ENCODE measurements around the gene ECHS1. TPM values are rescaled to one million over a fixed set of nuclear protein-coding genes. Genes with fewer than 3 reads are reported as not detected.

ECHS1 gene
- total RNA-seq, 1 experiment from 2014 or later = 37.3 TPM

DNA sequence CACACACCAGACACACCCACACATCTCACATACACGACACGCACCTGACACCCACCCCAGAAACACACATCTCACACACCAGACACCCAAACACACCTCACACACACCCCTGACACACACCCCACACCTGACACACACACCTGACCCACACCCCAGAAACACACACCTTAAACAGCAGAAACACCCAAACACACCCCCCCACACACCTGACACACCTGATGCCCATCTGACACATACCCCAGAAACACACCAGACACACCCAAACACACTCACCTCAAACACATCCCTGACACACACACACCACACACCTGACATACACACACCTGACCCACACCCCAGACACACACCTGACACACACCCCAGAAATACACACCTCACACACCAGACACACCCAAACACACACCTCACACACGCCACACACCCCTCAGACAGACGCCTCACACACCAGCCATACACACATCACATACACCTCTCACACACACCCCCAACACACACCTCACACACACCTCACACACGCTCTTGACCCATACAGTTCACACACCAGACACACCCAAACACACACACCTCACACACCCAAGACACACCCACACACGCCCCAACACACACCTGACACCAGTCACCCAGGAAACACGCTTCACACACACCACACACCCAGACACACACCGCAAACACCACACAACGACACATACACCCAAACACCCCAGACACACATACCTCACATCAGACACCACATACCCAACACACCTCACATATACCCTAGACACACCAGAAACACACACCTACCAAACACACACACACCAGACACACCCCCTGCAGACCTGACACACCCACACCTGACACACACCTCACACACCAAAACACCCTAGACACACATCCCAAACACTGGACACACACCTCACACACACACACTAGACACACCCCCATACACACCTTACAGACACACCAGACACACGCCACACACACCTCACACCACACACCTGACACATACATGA lies 34.8 kb downstream of the ECHS1 start:
- H3K79me2 ChIP-seq (ENCODE audit: low read length) = no peaks in the 10 kb centered on the region
- no peaks in the 10 kb centered on the region for H3K27me3 ChIP-seq (ENCODE audit: low read length)
- no peaks in the 10 kb centered on the region for H4K20me1 ChIP-seq (ENCODE audit: insufficient read depth, low read depth, low read length)
- no peaks in the 10 kb centered on the region for H3K9me2 ChIP-seq (replicated peaks; ENCODE audit: insufficient read depth, low read length)
- H3K9me3 ChIP-seq (ENCODE audit: low read length) = peaks cover 22% of the 10 kb centered on the region
- no peak overlapping the region for H3K9ac ChIP-seq (ENCODE audit: low read length)
- no peaks in the 10 kb centered on the region for H3K36me3 ChIP-seq (ENCODE audit: insufficient read depth, low read length)
- H3K27ac ChIP-seq (ENCODE audit: low read length) = no peak overlapping the region
- no peaks in the 10 kb centered on the region for H3K4me1 ChIP-seq (ENCODE audit: low read length)
- no peak overlapping the region for H3K4me2 ChIP-seq (ENCODE audit: low read depth, low read length, poor library complexity, severe bottlenecking)
- DNase-seq = no peak
- H3K4me3 ChIP-seq (ENCODE audit: low read length) = no peak overlapping the region
- no peak overlapping the region for H2AFZ ChIP-seq (ENCODE audit: low read length)

DNA sequence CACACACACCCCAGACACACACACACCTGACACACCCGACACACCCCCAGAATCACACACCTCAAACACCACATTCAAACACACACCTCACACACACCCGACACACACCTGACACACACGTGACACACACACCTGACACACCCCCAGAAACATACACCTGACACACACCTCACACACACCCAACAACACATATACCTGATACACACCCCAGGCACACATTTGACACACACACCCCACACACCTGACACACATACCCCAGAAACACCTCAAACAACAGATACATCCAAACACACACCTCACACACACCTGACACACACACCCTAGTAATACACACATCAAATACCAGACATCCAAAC lies 35.8 kb downstream of the ECHS1 start:
- no peaks in the 10 kb centered on the region for H3K9me2 ChIP-seq (replicated peaks; ENCODE audit: insufficient read depth, low read length)
- H3K36me3 ChIP-seq (ENCODE audit: insufficient read depth, low read length) = no peaks in the 10 kb centered on the region
- peaks cover 22% of the 10 kb centered on the region for H3K9me3 ChIP-seq (ENCODE audit: low read length)
- no peaks in the 10 kb centered on the region for H4K20me1 ChIP-seq (ENCODE audit: insufficient read depth, low read depth, low read length)
- no peaks in the 10 kb centered on the region for H3K4me1 ChIP-seq (ENCODE audit: low read length)
- no peaks in the 10 kb centered on the region for H3K79me2 ChIP-seq (ENCODE audit: low read length)
- no peak overlapping the region for H3K9ac ChIP-seq (ENCODE audit: low read length)
- no peak overlapping the region for H3K4me3 ChIP-seq (ENCODE audit: low read length)
- DNase-seq = no peak
- no peak overlapping the region for H2AFZ ChIP-seq (ENCODE audit: low read length)
- H3K4me2 ChIP-seq (ENCODE audit: low read depth, low read length, poor library complexity, severe bottlenecking) = no peak overlapping the region
- H3K27me3 ChIP-seq (ENCODE audit: low read length) = no peaks in the 10 kb centered on the region
- H3K27ac ChIP-seq (ENCODE audit: low read length) = no peak overlapping the region

DNA sequence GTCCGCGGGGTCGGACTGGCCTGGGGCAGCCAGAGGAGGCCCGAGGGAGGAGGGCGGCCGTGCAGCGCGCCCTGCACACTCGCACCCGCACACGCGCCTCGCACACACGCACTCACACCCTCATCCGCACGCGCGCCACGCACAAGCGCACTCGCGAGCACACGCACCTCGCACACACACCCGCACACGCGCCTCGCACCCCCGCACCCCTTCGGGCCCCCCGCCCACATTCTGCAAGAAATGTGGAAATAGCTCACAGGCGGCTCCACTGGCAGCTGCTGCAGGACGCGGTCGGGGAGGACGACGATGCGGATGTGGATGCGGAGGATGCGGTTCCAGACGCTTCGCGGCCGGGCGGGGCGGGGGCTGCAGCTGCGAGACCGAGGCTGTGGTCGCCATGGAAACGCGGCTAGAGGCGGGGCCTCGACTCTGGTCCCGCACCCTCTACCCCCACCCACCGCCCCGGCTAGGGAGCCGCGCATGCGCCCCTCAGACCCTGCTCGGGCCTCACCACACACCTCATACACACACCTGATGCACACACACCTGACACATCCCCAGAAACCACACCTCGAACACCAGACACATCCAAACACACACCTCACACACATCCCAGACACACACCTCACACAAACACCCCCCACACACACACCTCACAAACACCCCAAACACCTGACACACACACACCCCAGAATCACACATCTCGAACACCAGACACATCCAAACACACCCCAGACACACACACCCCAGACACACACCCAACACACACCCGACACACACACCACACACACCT lies 36.4 kb downstream of the ECHS1 start, which contains the start of gene CALY:
CALY (minus strand) TSS at position 320 of the 793 bp plus-strand sequence. CDS start 7,907 bp downstream, outside the sequence.
- Histone ChIP-seq H3K4me3 (ENCODE audit: low read length) (no peak within 1 kb of the TSS), H3K4me2 (ENCODE audit: low read depth, low read length, poor library complexity, severe bottlenecking) (no peak within 1 kb of the TSS), H3K27ac (ENCODE audit: low read length) (no peak within 1 kb of the TSS), H4K20me1 (ENCODE audit: insufficient read depth, low read depth, low read length) (no peaks in the 10 kb centered on the region), H3K79me2 (ENCODE audit: low read length) (no peaks in the 10 kb centered on the region), H3K4me1 (ENCODE audit: low read length) (no peaks in the 10 kb centered on the region), H3K9me2 (replicated peaks; ENCODE audit: insufficient read depth, low read length) (no peaks in the 10 kb centered on the region), H2AFZ (ENCODE audit: low read length) (no peak within 1 kb of the TSS), H3K36me3 (ENCODE audit: insufficient read depth, low read length) (no peaks in the 10 kb centered on the region), H3K9me3 (ENCODE audit: low read length) (peaks cover 22% of the 10 kb centered on the region), H3K27me3 (ENCODE audit: low read length) (no peaks in the 10 kb centered on the region), H3K9ac (ENCODE audit: low read length) (no peak within 1 kb of the TSS)
- DNase-seq = no peak

DNA sequence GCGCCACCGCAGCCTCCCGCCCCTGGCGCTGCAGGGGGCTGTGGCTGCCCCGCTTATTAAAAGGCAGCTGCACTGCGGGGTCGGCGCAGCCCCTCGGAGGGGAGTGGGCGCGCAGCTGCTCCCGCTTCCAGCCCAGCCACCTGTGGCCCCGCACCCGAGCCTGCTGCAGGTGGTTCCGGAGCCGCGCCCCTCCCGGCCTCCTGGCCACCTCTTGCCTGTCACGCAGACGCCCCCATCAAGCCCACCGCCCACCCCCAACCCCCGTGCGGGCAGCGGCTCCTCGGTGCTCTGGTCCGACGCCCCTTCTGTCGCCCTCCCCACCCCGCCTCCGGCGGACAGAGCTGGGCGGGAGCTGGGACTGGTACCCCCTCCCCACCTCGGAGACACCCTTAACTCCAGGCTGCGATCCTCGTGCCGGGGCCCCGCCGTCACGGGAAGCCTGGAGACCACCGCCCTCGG lies 37.0 kb downstream of the ECHS1 start:
- Histone ChIP-seq H3K9me3 (ENCODE audit: low read length) (peaks cover 22% of the 10 kb centered on the region), H3K4me3 (ENCODE audit: low read length) (no peak overlapping the region), H3K4me1 (ENCODE audit: low read length) (no peaks in the 10 kb centered on the region), H3K79me2 (ENCODE audit: low read length) (no peaks in the 10 kb centered on the region), H3K9me2 (replicated peaks; ENCODE audit: insufficient read depth, low read length) (no peaks in the 10 kb centered on the region), H4K20me1 (ENCODE audit: insufficient read depth, low read depth, low read length) (no peaks in the 10 kb centered on the region), H3K27ac (ENCODE audit: low read length) (no peak overlapping the region), H3K27me3 (ENCODE audit: low read length) (no peaks in the 10 kb centered on the region), H3K36me3 (ENCODE audit: insufficient read depth, low read length) (no peaks in the 10 kb centered on the region), H3K4me2 (ENCODE audit: low read depth, low read length, poor library complexity, severe bottlenecking) (no peak overlapping the region), H2AFZ (ENCODE audit: low read length) (no peak overlapping the region), H3K9ac (ENCODE audit: low read length) (no peak overlapping the region)
- DNase-seq = no peak

DNA sequence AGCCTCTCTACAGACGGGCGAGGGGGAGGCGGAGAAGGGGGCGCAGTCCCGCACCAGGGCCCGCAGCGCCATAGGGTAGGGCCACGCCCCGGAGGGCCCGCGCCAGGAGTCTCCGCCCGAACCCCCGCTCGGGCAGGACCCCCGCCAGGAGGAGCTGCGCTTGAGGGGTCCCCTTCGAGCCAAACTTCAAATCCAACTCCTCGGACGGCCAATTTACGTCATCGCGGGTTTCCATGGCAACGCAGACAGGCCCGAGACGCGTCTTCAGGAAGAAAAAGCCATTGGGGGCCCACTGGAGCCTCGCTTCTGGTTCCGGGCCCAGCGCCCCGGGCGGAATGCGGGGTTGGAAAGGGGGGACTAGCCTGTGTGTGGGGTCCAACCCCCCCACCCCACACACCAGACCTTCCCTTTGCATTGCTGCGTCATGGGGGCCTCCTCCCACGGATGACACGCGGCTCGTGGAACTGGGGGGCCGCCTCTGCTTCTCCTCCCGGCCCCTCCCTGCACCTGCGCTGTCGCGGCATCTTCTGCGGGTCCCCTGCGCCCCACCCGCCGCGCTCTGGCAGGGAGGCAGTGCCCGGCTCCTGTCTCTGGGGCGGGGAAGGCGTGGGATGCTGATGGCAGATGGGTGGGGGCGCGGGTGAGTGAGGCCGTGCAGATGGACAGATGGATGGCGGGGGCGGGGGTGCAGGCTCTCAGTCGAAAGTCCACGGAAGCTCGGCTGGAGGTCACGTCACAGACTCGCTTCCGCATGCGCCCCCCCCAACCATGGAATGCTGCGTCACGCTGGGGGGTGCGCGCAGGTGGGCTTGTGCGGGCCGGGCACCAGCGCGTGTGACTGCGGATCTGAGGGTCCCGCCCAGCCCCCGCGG lies 37.7 kb downstream of the ECHS1 start:
- no peaks in the 10 kb centered on the region for H3K9me2 ChIP-seq (replicated peaks; ENCODE audit: insufficient read depth, low read length)
- H3K27ac ChIP-seq (ENCODE audit: low read length) = no peak overlapping the region
- H3K4me2 ChIP-seq (ENCODE audit: low read depth, low read length, poor library complexity, severe bottlenecking) = no peak overlapping the region
- H3K27me3 ChIP-seq (ENCODE audit: low read length) = no peaks in the 10 kb centered on the region
- H3K4me3 ChIP-seq (ENCODE audit: low read length) = no peak overlapping the region
- no peak overlapping the region for H3K9ac ChIP-seq (ENCODE audit: low read length)
- peaks cover 22% of the 10 kb centered on the region for H3K9me3 ChIP-seq (ENCODE audit: low read length)
- H4K20me1 ChIP-seq (ENCODE audit: insufficient read depth, low read depth, low read length) = no peaks in the 10 kb centered on the region
- no peaks in the 10 kb centered on the region for H3K79me2 ChIP-seq (ENCODE audit: low read length)
- no peak overlapping the region for H2AFZ ChIP-seq (ENCODE audit: low read length)
- no peak for DNase-seq
- H3K36me3 ChIP-seq (ENCODE audit: insufficient read depth, low read length) = no peaks in the 10 kb centered on the region
- no peaks in the 10 kb centered on the region for H3K4me1 ChIP-seq (ENCODE audit: low read length)

DNA sequence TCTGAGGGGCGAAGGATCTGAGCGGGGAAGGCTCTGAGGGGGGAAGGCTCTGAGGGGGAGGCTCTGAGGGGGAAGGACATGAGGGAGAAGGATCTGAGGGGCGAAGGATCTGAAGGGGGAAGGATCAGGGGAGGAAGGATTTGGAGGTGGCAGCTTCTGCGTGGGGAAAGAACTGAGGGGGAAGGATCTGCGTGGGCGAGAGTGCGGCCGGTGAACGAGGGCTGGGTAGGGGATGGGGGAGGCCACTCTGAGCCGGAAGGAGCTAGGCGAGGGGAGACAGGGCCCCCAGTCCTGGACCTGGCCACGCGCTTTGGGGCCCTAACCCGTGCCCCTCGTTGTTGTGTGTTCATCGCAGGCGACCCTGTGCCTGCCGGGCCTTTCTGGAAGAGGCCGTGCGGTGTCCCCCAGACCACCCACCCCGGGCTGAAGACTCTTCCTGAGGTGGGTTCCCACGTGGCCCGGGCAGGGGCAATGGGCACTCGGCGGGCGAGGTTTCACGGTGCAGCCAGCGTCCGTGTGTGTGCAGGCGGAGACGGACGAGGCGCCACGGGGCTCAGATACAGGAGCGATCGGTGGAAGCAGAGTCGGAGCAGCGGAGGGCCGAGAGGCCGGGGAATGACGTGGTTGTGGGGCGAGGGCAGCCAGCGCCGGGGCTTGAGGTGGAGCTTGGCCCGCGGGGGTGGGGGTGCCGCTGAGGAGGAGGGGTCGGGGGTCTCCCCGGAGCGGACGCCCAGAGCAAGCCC lies 38.5 kb downstream of the ECHS1 start:
- H3K79me2 ChIP-seq (ENCODE audit: low read length) = no peaks in the 10 kb centered on the region
- H3K4me2 ChIP-seq (ENCODE audit: low read depth, low read length, poor library complexity, severe bottlenecking) = no peak overlapping the region
- no peak for DNase-seq
- no peak overlapping the region for H3K9ac ChIP-seq (ENCODE audit: low read length)
- no peaks in the 10 kb centered on the region for H3K27me3 ChIP-seq (ENCODE audit: low read length)
- no peak overlapping the region for H3K27ac ChIP-seq (ENCODE audit: low read length)
- no peaks in the 10 kb centered on the region for H3K36me3 ChIP-seq (ENCODE audit: insufficient read depth, low read length)
- H3K4me1 ChIP-seq (ENCODE audit: low read length) = peaks cover 3% of the 10 kb centered on the region
- H2AFZ ChIP-seq (ENCODE audit: low read length) = no peak overlapping the region
- no peak overlapping the region for H3K4me3 ChIP-seq (ENCODE audit: low read length)
- no peaks in the 10 kb centered on the region for H4K20me1 ChIP-seq (ENCODE audit: insufficient read depth, low read depth, low read length)
- no peaks in the 10 kb centered on the region for H3K9me2 ChIP-seq (replicated peaks; ENCODE audit: insufficient read depth, low read length)
- H3K9me3 ChIP-seq (ENCODE audit: low read length) = peaks cover 22% of the 10 kb centered on the region

DNA sequence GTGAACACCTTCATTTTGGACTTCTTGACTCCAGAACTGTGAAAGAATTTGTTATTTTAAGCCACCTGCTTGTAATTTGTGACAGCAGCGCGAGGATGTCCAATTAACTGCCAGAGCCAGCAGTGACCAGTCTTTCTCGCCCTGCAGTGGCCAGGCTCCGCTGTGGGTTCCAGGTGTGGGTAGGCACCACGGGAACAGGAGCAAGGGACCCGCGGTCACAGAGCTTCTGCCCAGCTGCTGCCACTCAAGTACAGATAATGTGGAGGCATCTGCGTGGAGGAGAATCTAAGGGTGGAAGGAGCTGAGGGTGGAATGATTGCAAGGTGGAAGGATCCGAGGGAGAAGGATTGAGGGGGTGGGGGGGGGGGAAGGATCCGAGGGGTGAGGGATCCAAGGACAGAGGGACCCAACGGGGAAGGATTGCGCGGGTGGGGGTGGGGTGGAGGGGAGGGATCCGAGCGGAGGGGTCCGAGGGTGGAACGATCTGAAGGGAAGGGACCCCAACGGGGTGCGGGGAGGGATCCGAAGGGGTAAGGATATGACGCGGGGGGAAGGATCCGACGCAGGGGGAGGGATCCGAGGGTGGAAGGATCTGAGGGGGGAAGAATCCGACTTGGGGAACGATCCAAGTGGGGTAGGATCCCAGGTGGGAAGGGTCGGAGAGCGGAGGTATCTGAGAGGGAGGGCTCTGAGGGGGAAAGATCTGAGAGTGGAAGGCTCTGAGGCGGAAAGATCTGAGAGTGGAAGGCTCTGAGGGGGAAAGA lies 40.0 kb downstream of the ECHS1 start:
- Histone ChIP-seq H2AFZ (ENCODE audit: low read length) (no peak overlapping the region), H4K20me1 (ENCODE audit: insufficient read depth, low read depth, low read length) (no peaks in the 10 kb centered on the region; the same call in 1 of the 2 replicates), H3K9ac (ENCODE audit: low read length) (no peak overlapping the region), H3K27ac (ENCODE audit: low read length) (no peak overlapping the region), H3K4me1 (ENCODE audit: low read length) (peaks cover 7% of the 10 kb centered on the region), H3K9me2 (replicated peaks; ENCODE audit: insufficient read depth, low read length) (no peaks in the 10 kb centered on the region), H3K9me3 (ENCODE audit: low read length) (peaks cover 9% of the 10 kb centered on the region; the same call in 1 of the 2 replicates), H3K36me3 (ENCODE audit: insufficient read depth, low read length) (no peaks in the 10 kb centered on the region), H3K4me2 (ENCODE audit: low read depth, low read length, poor library complexity, severe bottlenecking) (no peak overlapping the region), H3K27me3 (ENCODE audit: low read length) (no peaks in the 10 kb centered on the region), H3K79me2 (ENCODE audit: low read length) (no peaks in the 10 kb centered on the region), H3K4me3 (ENCODE audit: low read length) (no peak overlapping the region)
- DNase-seq = no peak

All from Karpas-422 (cell line).